ENCODE data around the gene ZFPL1.

ZFPL1 gene

GRCh38 chr11:65131417-65131776 is 47.4 kb downstream of the ZFPL1 start:
- no peak for DNase-seq

- DNase-seq = no peak
Observed at GRCh38 chr11:65131895-65132237, 47.8 kb downstream of the ZFPL1 start.

GRCh38 chr11:65132238-65132987 is 48.4 kb downstream of the ZFPL1 start:
- no peak for DNase-seq

GRCh38 chr11:65132988-65133700 is 49.1 kb downstream of the ZFPL1 start:
- peak; percentile 29 for DNase-seq

- no peak for DNase-seq
Observed at GRCh38 chr11:65133724-65134123, 49.7 kb downstream of the ZFPL1 start.

GRCh38 chr11:65134240-65134951 is 50.4 kb downstream of the ZFPL1 start, which contains the start of gene SYVN1:
Gene SYVN1 (minus strand): TSS chr11:65134519. CDS start chr11:65133601, 918 bp downstream.
- peak; percentile 94 for DNase-seq

- peak; percentile 97 for DNase-seq
Observed at GRCh38 chr11:65134952-65135632, 51.1 kb downstream of the ZFPL1 start.

GRCh38 chr11:65135633-65136145 is 51.7 kb downstream of the ZFPL1 start:
- no peak for DNase-seq

- no peak for DNase-seq
Observed at GRCh38 chr11:65136515-65137096, 52.6 kb downstream of the ZFPL1 start.
